SU-DHL-6 (cell line): ENCODE results near the gene XPO6.

Experiments
- H2AFZ ChIP-seq: fragments of 200-600 bp; sonication (generic); 2 replicates; pipeline ENCODE4 v1.6.1; 2014; ENCODE audit warnings: low read depth, mild to moderate bottlenecking, moderate library complexity, mixed read lengths, antibody characterized with exemption, low read length; ENCODE audit not compliant: severe bottlenecking
- H3F3A ChIP-seq: fragments of 200-600 bp; shearing (Covaris generic); 2 replicates; pipeline ENCODE4 v1.6.0; 2016; ENCODE audit warnings: antibody characterized with exemption, mild to moderate bottlenecking; ENCODE audit not compliant: insufficient read depth
- H3K27ac ChIP-seq: fragments of 200-600 bp; sonication (generic); 2 replicates; pipeline ENCODE4 v1.5.1; 2016; ENCODE audit warnings: low read depth, mild to moderate bottlenecking, low read length, moderate library complexity, mixed read lengths
- H3K27me3 ChIP-seq: fragments of 200-600 bp; sonication (generic), shearing (Covaris generic); 2 replicates; pipeline ENCODE4 v1.6.0; 2014; ENCODE audit warnings: mild to moderate bottlenecking, low read length
- H3K36me3 ChIP-seq: fragments of 200-600 bp; sonication (generic); 2 replicates; pipeline ENCODE4 v1.6.1; 2014; ENCODE audit warnings: mild to moderate bottlenecking, low read length, mixed read lengths
- H3K4me2 ChIP-seq: fragments of 300-600, 200-600 bp; shearing (Covaris generic), sonication (generic); 2 replicates; pipeline ENCODE4 v1.6.0; 2014; ENCODE audit warnings: low read length, low read depth, mild to moderate bottlenecking; ENCODE audit not compliant: poor library complexity, severe bottlenecking
- H3K4me3 ChIP-seq: fragments of 200-600 bp; sonication (generic); 2 replicates; pipeline ENCODE4 v1.5.1; 2014; ENCODE audit warnings: antibody characterized with exemption, low read length, mild to moderate bottlenecking, mixed read lengths; ENCODE audit not compliant: insufficient read depth, poor library complexity, severe bottlenecking
- H3K79me2 ChIP-seq: fragments of 200-600 bp; sonication (generic); 2 replicates; pipeline ENCODE4 v1.6.1; 2014; ENCODE audit warnings: mild to moderate bottlenecking, low read length, moderate library complexity; ENCODE audit not compliant: insufficient read depth
- H3K9ac ChIP-seq: fragments of 200-600 bp; sonication (generic); 2 replicates; pipeline ENCODE4 v1.7.0; 2014; ENCODE audit warnings: mild to moderate bottlenecking, low read length
- H3K9me2 ChIP-seq: fragments of 200-600 bp; sonication (generic); replicated peaks from 2 replicates; pipeline ENCODE4 v1.6.1; 2014; ENCODE audit warnings: low read length; ENCODE audit not compliant: insufficient read depth
- H3K9me3 ChIP-seq: fragments of 200-600 bp; sonication (generic); 2 replicates; pipeline ENCODE4 v1.6.1; 2014; ENCODE audit warnings: low read length, mixed read lengths; ENCODE audit not compliant: insufficient read depth
- H4K20me1 ChIP-seq: fragments of 200-600 bp; sonication (generic); 2 replicates; pipeline ENCODE4 v1.6.1; 2014; ENCODE audit warnings: low read depth, mild to moderate bottlenecking, antibody characterized with exemption, low read length, moderate library complexity, mixed read lengths
- EZH2phosphoT487 ChIP-seq: fragments of 200-600 bp; sonication (generic), shearing (Covaris generic); conservative IDR thresholded peaks from 2 replicates; pipeline ENCODE4 v1.6.1; 2018; ENCODE audit warnings: mild to moderate bottlenecking, antibody characterized with exemption, low read length, moderate library complexity, mixed read lengths
- TF ChIP-seq, protein P1 (sequence below): fragments of 200-600 bp; sonication (generic); IDR thresholded peaks from one replicate; pipeline ENCODE4 v1.5.1; 2017; ENCODE audit warnings: antibody characterized with exemption, mild to moderate bottlenecking, low read length, moderate library complexity; ENCODE audit not compliant: insufficient read depth, poor library complexity, severe bottlenecking

XPO6 gene

GRCh38 chr16:28112908-28113307, 98.9 kb downstream of the XPO6 start:
- TF ChIP-seq, protein P1, sequence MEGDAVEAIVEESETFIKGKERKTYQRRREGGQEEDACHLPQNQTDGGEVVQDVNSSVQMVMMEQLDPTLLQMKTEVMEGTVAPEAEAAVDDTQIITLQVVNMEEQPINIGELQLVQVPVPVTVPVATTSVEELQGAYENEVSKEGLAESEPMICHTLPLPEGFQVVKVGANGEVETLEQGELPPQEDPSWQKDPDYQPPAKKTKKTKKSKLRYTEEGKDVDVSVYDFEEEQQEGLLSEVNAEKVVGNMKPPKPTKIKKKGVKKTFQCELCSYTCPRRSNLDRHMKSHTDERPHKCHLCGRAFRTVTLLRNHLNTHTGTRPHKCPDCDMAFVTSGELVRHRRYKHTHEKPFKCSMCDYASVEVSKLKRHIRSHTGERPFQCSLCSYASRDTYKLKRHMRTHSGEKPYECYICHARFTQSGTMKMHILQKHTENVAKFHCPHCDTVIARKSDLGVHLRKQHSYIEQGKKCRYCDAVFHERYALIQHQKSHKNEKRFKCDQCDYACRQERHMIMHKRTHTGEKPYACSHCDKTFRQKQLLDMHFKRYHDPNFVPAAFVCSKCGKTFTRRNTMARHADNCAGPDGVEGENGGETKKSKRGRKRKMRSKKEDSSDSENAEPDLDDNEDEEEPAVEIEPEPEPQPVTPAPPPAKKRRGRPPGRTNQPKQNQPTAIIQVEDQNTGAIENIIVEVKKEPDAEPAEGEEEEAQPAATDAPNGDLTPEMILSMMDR, result no peak
- no peak for TF ChIP-seq EZH2phosphoT487
- H3K36me3 ChIP-seq, result peaks cover 25% of the 10 kb centered on the region; the same call in 1 of the 2 replicates

GRCh38 chr16:28110977-28111376, 100.8 kb downstream of the XPO6 start:
- H3K27ac ChIP-seq, result no peak overlapping the region
- H3F3A ChIP-seq, result no peaks in the 10 kb centered on the region
- no peak overlapping the region for H3K4me3 ChIP-seq
- no peaks in the 10 kb centered on the region for H4K20me1 ChIP-seq
- H2AFZ ChIP-seq, result no peak overlapping the region
- H3K9me2 ChIP-seq, result no peaks in the 10 kb centered on the region
- no peaks in the 10 kb centered on the region for H3K79me2 ChIP-seq
- H3K36me3 ChIP-seq, result peaks cover 22% of the 10 kb centered on the region; the same call in 1 of the 2 replicates
- H3K9ac ChIP-seq, result no peak overlapping the region
- H3K4me2 ChIP-seq, result no peak overlapping the region
- no peaks in the 10 kb centered on the region for H3K27me3 ChIP-seq
- no peaks in the 10 kb centered on the region for H3K9me3 ChIP-seq
- no peak for TF ChIP-seq EZH2phosphoT487
- TF ChIP-seq, protein P1, result no peak

More at GRCh38 chr16:28112908-28113307, 98.9 kb downstream of the XPO6 start:
- Histone ChIP-seq H3K4me3 (no peak overlapping the region), H3K9me3 (no peaks in the 10 kb centered on the region), H3K27ac (no peak overlapping the region), H3K9me2 (no peaks in the 10 kb centered on the region), H2AFZ (no peak overlapping the region), H3K27me3 (no peaks in the 10 kb centered on the region), H3K4me2 (no peak overlapping the region), H3K79me2 (no peaks in the 10 kb centered on the region), H3F3A (no peaks in the 10 kb centered on the region), H4K20me1 (no peaks in the 10 kb centered on the region), H3K9ac (no peak overlapping the region)

- no peaks in the 10 kb centered on the region for H3K79me2 ChIP-seq
- no peaks in the 10 kb centered on the region for H3K9me3 ChIP-seq
- no peak overlapping the region for H2AFZ ChIP-seq
- TF ChIP-seq, protein P1, result no peak
- no peak for TF ChIP-seq EZH2phosphoT487
- no peak overlapping the region for H3K4me2 ChIP-seq
- H3K4me3 ChIP-seq, result no peak overlapping the region
- H3F3A ChIP-seq, result no peaks in the 10 kb centered on the region
- H3K36me3 ChIP-seq, result peaks cover 27% of the 10 kb centered on the region; the same call in 1 of the 2 replicates
- H3K27me3 ChIP-seq, result no peaks in the 10 kb centered on the region
- H4K20me1 ChIP-seq, result no peaks in the 10 kb centered on the region
- H3K9me2 ChIP-seq, result no peaks in the 10 kb centered on the region
- H3K27ac ChIP-seq, result no peak overlapping the region
- H3K9ac ChIP-seq, result no peak overlapping the region
These were observed 101.3 kb downstream of the XPO6 start for GRCh38 chr16:28110479-28110878.
